Astrocyte (in vitro differentiated cells and primary cell): ENCODE data around the gene CNTN2. TPM values are rescaled to one million over a fixed set of nuclear protein-coding genes. Genes with fewer than 3 reads are reported as not detected.

Experiments
- DNase-seq: peaks from one replicate; pipeline ENCODE4 v3.0.0-alpha.2; 2010; ENCODE audit warnings: low read depth
- FAIRE-seq: peaks from 2 replicates; lab custom pipeline; 2011; peaks lifted over from hg19 to GRCh38; lab: Jason Lieb, UNC
- H2AFZ ChIP-seq: 2 replicates; pipeline ENCODE4 v1.6.0; 2012; ENCODE audit warnings: low read depth, low read length, inconsistent platforms
- H3K27ac ChIP-seq: 2 replicates; pipeline ENCODE4 v1.5.1; 2011; ENCODE audit warnings: low read depth, low read length, inconsistent platforms
- H3K27me3 ChIP-seq: 2 replicates; pipeline ENCODE4 v1.6.0; 2011; ENCODE audit warnings: low read length, inconsistent platforms; ENCODE audit not compliant: insufficient read depth
- H3K36me3 ChIP-seq: 2 replicates; pipeline ENCODE4 v1.5.1; 2011; ENCODE audit warnings: low read length, inconsistent platforms; ENCODE audit not compliant: insufficient read depth
- H3K4me1 ChIP-seq: 2 replicates; pipeline ENCODE4 v1.5.1; 2011; ENCODE audit warnings: low read length, inconsistent platforms; ENCODE audit not compliant: insufficient read depth
- H3K4me2 ChIP-seq: 2 replicates; pipeline ENCODE4 v1.6.0; 2012; ENCODE audit warnings: low read length, inconsistent platforms
- H3K4me3 ChIP-seq: 2 replicates; pipeline ENCODE4 v1.5.1; 2011; ENCODE audit warnings: low read depth, mild to moderate bottlenecking, low read length, inconsistent platforms; ENCODE audit not compliant: insufficient read depth
- H3K79me2 ChIP-seq: 2 replicates; pipeline ENCODE4 v1.6.0; 2012; ENCODE audit warnings: mild to moderate bottlenecking, low read length, inconsistent platforms; ENCODE audit not compliant: insufficient read depth
- H3K9ac ChIP-seq: 2 replicates; pipeline ENCODE4 v1.6.0; 2012; ENCODE audit warnings: mild to moderate bottlenecking, low read length, inconsistent platforms
- H3K9me3 ChIP-seq: 2 replicates; pipeline ENCODE4 v1.5.1; 2012; ENCODE audit warnings: low read depth, mild to moderate bottlenecking, low read length, inconsistent platforms; ENCODE audit not compliant: insufficient read depth
- H4K20me1 ChIP-seq: 2 replicates; pipeline ENCODE4 v1.6.0; 2012; ENCODE audit warnings: low read length, inconsistent platforms; ENCODE audit not compliant: insufficient read depth
- H3K27ac Mint-ChIP-seq: one replicate; pipeline ENCODE4 v1.8.0; 2021; ENCODE audit warnings: mild to moderate bottlenecking, mixed read lengths; ENCODE audit not compliant: unreplicated experiment
- H3K27me3 Mint-ChIP-seq: one replicate; pipeline ENCODE4 v1.8.0; 2021; ENCODE audit warnings: low read depth, mixed read lengths; ENCODE audit not compliant: unreplicated experiment
- H3K36me3 Mint-ChIP-seq: one replicate; pipeline ENCODE4 v1.8.0; 2021; ENCODE audit warnings: low read depth, mixed read lengths; ENCODE audit not compliant: unreplicated experiment
- H3K4me1 Mint-ChIP-seq: one replicate; pipeline ENCODE4 v1.8.0; 2021; ENCODE audit warnings: low read depth, mixed read lengths; ENCODE audit not compliant: unreplicated experiment
- H3K4me3 Mint-ChIP-seq: one replicate; pipeline ENCODE4 v1.8.0; 2021; ENCODE audit warnings: mild to moderate bottlenecking, moderate library complexity, mixed read lengths; ENCODE audit not compliant: unreplicated experiment
- H3K9me3 Mint-ChIP-seq: one replicate; pipeline ENCODE4 v1.8.0; 2021; ENCODE audit warnings: mild to moderate bottlenecking, mixed read lengths; ENCODE audit not compliant: unreplicated experiment
- CTCF ChIP-seq: IDR thresholded peaks from 2 replicates; pipeline ENCODE4 v1.5.1; 2011; ENCODE audit warnings: low read depth, mild to moderate bottlenecking, inconsistent platforms, low read length, moderate library complexity; ENCODE audit not compliant: insufficient read depth
- EZH2 ChIP-seq: IDR thresholded peaks from 2 replicates; pipeline ENCODE4 v1.6.1; 2012; ENCODE audit warnings: mild to moderate bottlenecking, low read length, inconsistent platforms; ENCODE audit not compliant: insufficient read depth
- total RNA-seq: library from RNA; stranded (reverse); gene quantifications from 2 replicates; pipeline ENCODE4 v1.2.1, GENCODE V29; 2021

CNTN2 gene
- total RNA-seq, 1 donor from 2014 or later = 0.23 TPM

- Mint-ChIP-seq H3K36me3 (peaks cover 11% of the 10 kb centered on the region), H3K4me3 (no peak overlapping the region), H3K4me1 (peaks cover 14% of the 10 kb centered on the region), H3K27me3 (peaks cover 52% of the 10 kb centered on the region), H3K27ac (no peak overlapping the region), H3K9me3 (no peaks in the 10 kb centered on the region)
- Histone ChIP-seq H3K9ac (no peak overlapping the region), H3K36me3 (no peaks in the 10 kb centered on the region), H3K4me1 (no peaks in the 10 kb centered on the region), H3K9me3 (no peaks in the 10 kb centered on the region), H2AFZ (no peak overlapping the region), H4K20me1 (no peaks in the 10 kb centered on the region), H3K79me2 (no peaks in the 10 kb centered on the region), H3K4me3 (no peak overlapping the region), H3K27me3 (no peaks in the 10 kb centered on the region), H3K4me2 (no peak overlapping the region), H3K27ac (no peak overlapping the region)
- FAIRE-seq (no peak), DNase-seq (no peak)
- TF ChIP-seq EZH2 = no peak
Measured at GRCh38 chr1:205002705-205003104, 40.3 kb upstream of the CNTN2 start.

GRCh38 chr1:205003358-205004131 lies 39.5 kb upstream of the CNTN2 start:
- TF ChIP-seq CTCF (no peak), EZH2 (no peak)
- FAIRE-seq (no peak), DNase-seq (no peak)
- Histone ChIP-seq H3K9me3 (no peaks in the 10 kb centered on the region), H3K27ac (no peak overlapping the region), H3K4me1 (no peaks in the 10 kb centered on the region), H3K4me2 (no peak overlapping the region), H2AFZ (no peak overlapping the region), H3K4me3 (no peak overlapping the region), H3K9ac (no peak overlapping the region), H4K20me1 (no peaks in the 10 kb centered on the region), H3K36me3 (no peaks in the 10 kb centered on the region), H3K27me3 (no peaks in the 10 kb centered on the region), H3K79me2 (no peaks in the 10 kb centered on the region)
- peaks cover 11% of the 10 kb centered on the region for H3K36me3 Mint-ChIP-seq
- no peak overlapping the region for H3K27ac Mint-ChIP-seq
- no peaks in the 10 kb centered on the region for H3K9me3 Mint-ChIP-seq
- H3K27me3 Mint-ChIP-seq = peaks cover 52% of the 10 kb centered on the region
- no peak overlapping the region for H3K4me3 Mint-ChIP-seq
- peaks cover 14% of the 10 kb centered on the region for H3K4me1 Mint-ChIP-seq

- Histone ChIP-seq H3K79me2 (no peaks in the 10 kb centered on the region), H3K27me3 (no peaks in the 10 kb centered on the region), H3K4me3 (no peak overlapping the region), H3K27ac (no peak overlapping the region), H3K9ac (no peak overlapping the region), H3K4me1 (no peaks in the 10 kb centered on the region), H4K20me1 (no peaks in the 10 kb centered on the region), H2AFZ (no peak overlapping the region), H3K4me2 (no peak overlapping the region), H3K9me3 (no peaks in the 10 kb centered on the region), H3K36me3 (no peaks in the 10 kb centered on the region)
- peaks cover 10% of the 10 kb centered on the region for H3K4me1 Mint-ChIP-seq
- H3K36me3 Mint-ChIP-seq = peaks cover 11% of the 10 kb centered on the region
- no peak for DNase-seq
- no peaks in the 10 kb centered on the region for H3K9me3 Mint-ChIP-seq
- FAIRE-seq = no peak
- TF ChIP-seq CTCF (no peak), EZH2 (no peak)
- H3K4me3 Mint-ChIP-seq = no peak overlapping the region
- H3K27ac Mint-ChIP-seq = no peak overlapping the region
- H3K27me3 Mint-ChIP-seq = peaks cover 47% of the 10 kb centered on the region
Measured at GRCh38 chr1:205004351-205004750, 38.7 kb upstream of the CNTN2 start.
